Peyer's patch (tissue), 4 donors: ENCODE results near the gene LAMA5.

Experiments used
- CTCF ChIP-seq, 6 experiments: fragments of 450-650 bp in 4 of 6; fragments of 200-600 bp in 2 of 6; sonication (generic) in 1 of 6; IDR thresholded peaks; one replicate each; pipeline ENCODE4 v1.5.1; 2017 to 2019; ENCODE audit warnings: antibody characterized with exemption in 6 of 6, mild to moderate bottlenecking in 3 of 6, moderate library complexity in 1 of 6
- POLR2A ChIP-seq, 2 donors: fragments of 450-650 bp; IDR thresholded peaks; one replicate each; pipeline ENCODE4 v1.5.1; 2017; ENCODE audit warnings: antibody characterized with exemption in 2 of 2, mild to moderate bottlenecking in 2 of 2, moderate library complexity in 2 of 2

- TF ChIP-seq CTCF (IDR thresholded peaks at IDR 0.05) (no peak), POLR2A (IDR thresholded peaks at IDR 0.05) (no peak)
Observed at GRCh38 chr20:62314711-62315302, 52.3 kb downstream of the LAMA5 start.
